ENCODE measurements around the gene LSM5.
"Not testable (repeated sequence)": the region's sequence is repeated elsewhere in the genome, so short reads cannot be mapped to it uniquely, and the experiment has no call there.

- TF ChIP-seq POLR2A (IDR thresholded peaks at IDR 0.05; ENCODE audit: borderline replicate concordance, extremely low read depth, insufficient read depth, insufficient read length); CEBPB (IDR thresholded peaks at IDR 0.05; ENCODE audit: low read depth): not testable (repeated sequence)
- TF ChIP-seq, protein P1, sequence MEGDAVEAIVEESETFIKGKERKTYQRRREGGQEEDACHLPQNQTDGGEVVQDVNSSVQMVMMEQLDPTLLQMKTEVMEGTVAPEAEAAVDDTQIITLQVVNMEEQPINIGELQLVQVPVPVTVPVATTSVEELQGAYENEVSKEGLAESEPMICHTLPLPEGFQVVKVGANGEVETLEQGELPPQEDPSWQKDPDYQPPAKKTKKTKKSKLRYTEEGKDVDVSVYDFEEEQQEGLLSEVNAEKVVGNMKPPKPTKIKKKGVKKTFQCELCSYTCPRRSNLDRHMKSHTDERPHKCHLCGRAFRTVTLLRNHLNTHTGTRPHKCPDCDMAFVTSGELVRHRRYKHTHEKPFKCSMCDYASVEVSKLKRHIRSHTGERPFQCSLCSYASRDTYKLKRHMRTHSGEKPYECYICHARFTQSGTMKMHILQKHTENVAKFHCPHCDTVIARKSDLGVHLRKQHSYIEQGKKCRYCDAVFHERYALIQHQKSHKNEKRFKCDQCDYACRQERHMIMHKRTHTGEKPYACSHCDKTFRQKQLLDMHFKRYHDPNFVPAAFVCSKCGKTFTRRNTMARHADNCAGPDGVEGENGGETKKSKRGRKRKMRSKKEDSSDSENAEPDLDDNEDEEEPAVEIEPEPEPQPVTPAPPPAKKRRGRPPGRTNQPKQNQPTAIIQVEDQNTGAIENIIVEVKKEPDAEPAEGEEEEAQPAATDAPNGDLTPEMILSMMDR (IDR thresholded peaks at IDR 0.05 in 2 of 3, conservative IDR thresholded peaks at IDR 0.05 in 1 of 3; ENCODE audit: borderline replicate concordance in 1 of 3, insufficient read depth in 1 of 3, low read depth in 2 of 3, low read length in 2 of 3): not testable (repeated sequence)
Observed at GRCh38 chr7:32499755-32500154, 9.6 kb upstream of the LSM5 start.

Measured in HCT116 (cell line).